Astrocyte (in vitro differentiated cells and primary cell): ENCODE measurements around the gene KREMEN1.

Experiments used
- EZH2 ChIP-seq: IDR thresholded peaks from 2 replicates; pipeline ENCODE4 v1.6.1; 2012; ENCODE audit warnings: mild to moderate bottlenecking, low read length, inconsistent platforms; ENCODE audit not compliant: insufficient read depth
- TF ChIP-seq, protein P1 (sequence below): IDR thresholded peaks from 2 replicates; pipeline ENCODE4 v1.5.1; 2011; ENCODE audit warnings: low read depth, mild to moderate bottlenecking, inconsistent platforms, low read length, moderate library complexity; ENCODE audit not compliant: insufficient read depth

DNA sequence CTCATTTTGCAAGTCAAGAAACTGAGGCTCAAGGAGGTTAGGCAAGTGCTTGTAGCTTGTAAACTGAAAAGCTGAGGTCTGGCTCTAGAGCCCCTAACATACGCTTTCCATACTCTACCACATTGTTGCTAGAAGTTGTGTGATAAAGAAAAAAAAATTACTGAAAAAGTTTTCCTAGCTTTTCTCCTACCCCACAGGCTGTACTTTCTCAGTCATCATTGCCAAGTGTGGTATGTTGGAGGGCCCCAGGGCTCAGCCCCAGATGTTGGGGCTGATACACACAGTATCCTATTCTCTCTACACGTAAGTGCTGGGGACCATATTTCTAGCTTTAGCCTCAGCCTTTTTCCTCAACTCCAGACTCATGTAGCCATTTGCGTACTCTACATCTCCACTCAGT, 16.0 kb downstream of the KREMEN1 start:
- TF ChIP-seq, protein P1, sequence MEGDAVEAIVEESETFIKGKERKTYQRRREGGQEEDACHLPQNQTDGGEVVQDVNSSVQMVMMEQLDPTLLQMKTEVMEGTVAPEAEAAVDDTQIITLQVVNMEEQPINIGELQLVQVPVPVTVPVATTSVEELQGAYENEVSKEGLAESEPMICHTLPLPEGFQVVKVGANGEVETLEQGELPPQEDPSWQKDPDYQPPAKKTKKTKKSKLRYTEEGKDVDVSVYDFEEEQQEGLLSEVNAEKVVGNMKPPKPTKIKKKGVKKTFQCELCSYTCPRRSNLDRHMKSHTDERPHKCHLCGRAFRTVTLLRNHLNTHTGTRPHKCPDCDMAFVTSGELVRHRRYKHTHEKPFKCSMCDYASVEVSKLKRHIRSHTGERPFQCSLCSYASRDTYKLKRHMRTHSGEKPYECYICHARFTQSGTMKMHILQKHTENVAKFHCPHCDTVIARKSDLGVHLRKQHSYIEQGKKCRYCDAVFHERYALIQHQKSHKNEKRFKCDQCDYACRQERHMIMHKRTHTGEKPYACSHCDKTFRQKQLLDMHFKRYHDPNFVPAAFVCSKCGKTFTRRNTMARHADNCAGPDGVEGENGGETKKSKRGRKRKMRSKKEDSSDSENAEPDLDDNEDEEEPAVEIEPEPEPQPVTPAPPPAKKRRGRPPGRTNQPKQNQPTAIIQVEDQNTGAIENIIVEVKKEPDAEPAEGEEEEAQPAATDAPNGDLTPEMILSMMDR = no peak
- no peak for TF ChIP-seq EZH2
